Activated CD8-positive, alpha-beta memory T cell treated with anti-CD3 and anti-CD28 coated beads for 1 hour (primary cell): Measurements from ENCODE around the gene PML.

Source experiments
- DNase-seq, 2 donors: peaks; one replicate each; pipeline ENCODE4 v3.0.0-alpha.2; 2020; ENCODE audit warnings: low read depth in 1 of 2; ENCODE audit errors: extremely low read depth in 1 of 2

Gene PML

DNA sequence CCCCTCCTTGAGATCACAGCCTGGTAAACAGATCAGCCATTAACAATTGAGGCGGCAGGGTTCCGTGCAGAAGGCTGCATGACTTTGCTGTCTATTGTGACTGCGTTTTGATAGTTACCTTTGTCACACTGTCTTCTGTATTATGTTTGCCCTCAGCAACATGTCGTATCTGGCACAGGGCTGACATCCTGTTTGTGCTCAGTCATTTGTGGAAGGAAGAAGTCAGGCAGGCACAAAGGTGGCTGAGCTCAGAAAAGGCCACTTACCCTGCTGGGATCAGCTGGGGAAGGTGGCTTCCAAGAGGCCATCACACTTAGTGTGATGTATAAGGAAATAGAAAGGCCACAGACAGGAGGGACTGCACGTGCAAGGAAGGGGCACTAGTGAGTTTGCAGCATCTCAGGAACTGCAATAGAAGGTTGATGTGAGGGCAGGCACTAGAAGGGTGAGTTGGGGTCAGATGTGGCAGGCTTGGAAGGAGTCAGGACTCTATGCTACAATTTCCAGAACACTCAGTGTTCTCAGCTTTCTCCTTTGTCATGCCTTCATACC lies 13.4 kb downstream of the PML start:
- DNase-seq, result no peak

DNA sequence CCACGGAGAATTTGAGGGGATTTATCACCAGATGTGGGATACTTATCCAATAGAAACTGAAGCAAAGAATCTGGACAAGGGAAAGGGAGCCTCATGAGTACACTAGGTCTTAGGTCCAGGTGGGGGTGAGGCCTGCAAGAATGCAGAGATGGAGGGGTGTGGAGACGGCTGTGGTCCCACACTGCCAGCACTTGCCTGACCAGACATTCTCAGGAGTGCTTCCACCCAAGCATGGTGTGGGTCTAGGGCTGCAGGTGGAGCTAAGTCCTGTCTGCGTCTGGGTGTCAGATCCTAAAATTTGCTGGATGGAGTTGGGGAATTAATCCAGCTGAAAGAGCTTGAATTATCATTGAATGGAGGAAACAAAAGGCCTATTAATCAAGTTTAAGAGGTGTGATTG lies 14.4 kb downstream of the PML start:
- no peak for DNase-seq

DNA sequence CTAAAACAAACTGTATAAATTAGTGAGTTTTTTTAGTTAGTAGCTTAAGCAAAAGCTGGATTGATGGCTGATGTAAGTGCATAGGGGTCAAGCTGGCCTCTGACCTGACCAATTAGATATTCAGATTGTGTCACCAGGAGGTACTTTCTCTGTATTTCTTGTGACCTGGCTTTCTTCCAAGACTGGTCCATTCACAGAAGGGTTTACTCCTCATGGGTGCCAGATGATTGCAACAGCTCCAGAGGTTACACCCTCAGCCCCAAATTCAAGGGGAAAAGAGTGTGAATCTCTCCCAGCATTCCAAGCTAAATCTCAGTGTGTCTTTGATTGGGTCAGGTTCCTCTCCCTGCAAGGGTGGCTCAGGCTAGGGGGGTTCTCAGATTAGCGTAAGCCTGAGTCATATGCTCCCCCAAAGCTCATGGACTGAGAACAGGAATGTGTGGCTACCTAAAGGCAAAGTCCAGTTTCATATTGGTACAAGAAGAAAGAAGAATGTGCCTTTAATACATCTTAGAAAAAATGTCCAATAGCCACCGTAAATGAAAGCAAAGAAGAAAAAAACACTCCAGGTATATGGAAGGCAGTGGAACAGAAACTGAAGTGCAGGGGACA lies 16.5 kb downstream of the PML start:
- no peak for DNase-seq

GRCh38 chr15:74011610-74012009 lies 17.1 kb downstream of the PML start:
- DNase-seq, result no peak

DNA sequence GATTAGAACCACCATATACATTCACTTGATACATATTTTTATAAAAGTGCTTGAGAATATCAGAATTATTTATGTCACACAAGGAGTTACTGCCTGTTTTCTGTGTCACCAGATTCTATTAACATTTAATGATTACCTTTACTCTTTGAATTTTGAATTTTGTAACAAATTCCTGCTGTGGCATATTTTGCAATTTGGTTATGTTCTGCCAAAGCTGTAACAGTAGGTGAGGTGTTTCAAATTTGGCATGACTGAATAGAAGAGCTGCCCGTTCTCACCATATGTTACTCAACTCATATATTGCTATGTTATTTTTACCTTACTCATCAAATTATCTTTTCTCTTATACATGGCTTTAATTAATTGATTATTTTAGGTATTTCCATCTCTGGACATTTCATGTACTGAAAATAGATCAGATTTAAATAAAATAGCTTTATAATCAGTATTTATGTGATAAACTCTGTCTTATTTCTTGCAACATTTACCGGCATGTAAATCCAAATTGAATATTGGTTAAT lies 18.9 kb downstream of the PML start:
- DNase-seq, result no peak

- no peak for DNase-seq
These were observed 25.2 kb downstream of the PML start for GRCh38 chr15:74019734-74020133.

DNA sequence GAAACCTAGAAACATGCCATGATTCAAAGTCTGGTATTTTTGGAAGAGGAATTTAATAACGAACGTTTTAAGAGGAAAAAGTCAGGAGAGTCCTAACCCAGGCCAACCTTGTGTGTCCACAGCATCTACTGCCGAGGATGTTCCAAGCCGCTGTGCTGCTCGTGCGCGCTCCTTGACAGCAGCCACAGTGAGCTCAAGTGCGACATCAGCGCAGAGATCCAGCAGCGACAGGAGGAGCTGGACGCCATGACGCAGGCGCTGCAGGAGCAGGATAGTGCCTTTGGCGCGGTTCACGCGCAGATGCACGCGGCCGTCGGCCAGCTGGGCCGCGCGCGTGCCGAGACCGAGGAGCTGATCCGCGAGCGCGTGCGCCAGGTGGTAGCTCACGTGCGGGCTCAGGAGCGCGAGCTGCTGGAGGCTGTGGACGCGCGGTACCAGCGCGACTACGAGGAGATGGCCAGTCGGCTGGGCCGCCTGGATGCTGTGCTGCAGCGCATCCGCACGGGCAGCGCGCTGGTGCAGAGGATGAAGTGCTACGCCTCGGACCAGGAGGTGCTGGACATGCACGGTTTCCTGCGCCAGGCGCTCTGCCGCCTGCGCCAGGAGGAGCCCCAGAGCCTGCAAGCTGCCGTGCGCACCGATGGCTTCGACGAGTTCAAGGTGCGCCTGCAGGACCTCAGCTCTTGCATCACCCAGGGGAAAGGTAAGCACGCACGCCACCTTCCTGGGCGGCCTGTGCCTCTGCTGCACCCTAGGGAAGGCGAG lies 28.4 kb downstream of the PML start:
- DNase-seq, result no peak

DNA sequence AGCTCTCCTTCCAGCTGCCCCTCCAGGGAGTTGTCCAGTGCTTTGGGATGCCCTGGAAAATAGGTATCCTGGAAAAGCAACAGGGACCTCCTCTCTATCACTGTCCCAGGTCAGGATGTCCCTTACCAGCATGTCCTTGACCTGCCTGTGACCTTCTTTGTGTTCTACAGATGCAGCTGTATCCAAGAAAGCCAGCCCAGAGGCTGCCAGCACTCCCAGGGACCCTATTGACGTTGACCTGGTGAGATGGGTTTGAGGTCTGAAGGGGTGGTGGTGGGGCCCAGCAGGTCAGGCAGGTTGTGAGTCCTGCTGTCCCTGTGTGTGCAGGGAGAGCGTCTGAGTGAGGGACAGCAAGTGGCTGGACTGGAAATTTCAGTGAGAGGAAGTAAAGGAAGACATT lies 30.2 kb downstream of the PML start:
- no peak for DNase-seq

DNA sequence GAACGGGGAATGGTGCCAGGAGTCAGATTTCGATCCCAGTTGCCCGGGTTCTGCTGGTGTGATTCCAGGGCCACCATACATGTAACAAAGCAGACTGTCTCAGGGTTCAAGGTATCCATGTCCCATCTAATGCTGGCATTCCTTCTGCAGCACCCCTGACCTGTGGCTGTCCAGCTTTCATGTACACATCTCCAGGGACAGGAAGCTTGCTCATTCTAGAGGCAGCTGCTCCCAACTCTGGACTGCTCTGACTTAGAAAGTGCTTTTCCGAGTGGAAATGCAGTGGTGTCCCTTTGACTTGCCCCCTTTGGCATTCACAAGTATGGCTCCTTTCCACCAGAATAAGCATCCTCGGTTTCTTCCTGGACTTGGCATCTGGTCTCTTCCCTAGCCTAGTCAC lies 30.9 kb downstream of the PML start:
- no peak for DNase-seq

- DNase-seq, result no peak
These were observed 33.2 kb downstream of the PML start for GRCh38 chr15:74027688-74028087.

- DNase-seq, result no peak
These were observed 34.1 kb downstream of the PML start for GRCh38 chr15:74028646-74029045.

DNA sequence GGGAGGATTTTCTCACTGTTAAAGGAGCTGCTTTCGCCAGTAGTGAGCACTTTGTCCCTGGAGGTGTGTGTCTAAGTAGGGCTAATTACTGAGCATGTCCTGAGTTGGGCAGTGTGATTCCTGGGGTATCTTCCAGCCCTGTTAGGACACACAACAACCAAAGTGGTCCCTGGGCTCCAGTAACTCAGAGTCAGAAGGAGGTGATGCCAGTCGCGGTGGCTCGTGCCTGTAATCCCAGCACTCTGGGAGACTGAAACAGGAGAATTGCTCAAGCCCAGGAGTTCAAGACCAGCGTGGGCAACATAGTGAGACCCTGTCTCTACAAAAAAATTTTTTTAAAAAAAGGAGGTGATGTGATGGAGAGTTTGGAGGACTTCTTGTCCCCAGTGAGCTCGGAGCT lies 37.5 kb downstream of the PML start:
- DNase-seq, result no peak

DNA sequence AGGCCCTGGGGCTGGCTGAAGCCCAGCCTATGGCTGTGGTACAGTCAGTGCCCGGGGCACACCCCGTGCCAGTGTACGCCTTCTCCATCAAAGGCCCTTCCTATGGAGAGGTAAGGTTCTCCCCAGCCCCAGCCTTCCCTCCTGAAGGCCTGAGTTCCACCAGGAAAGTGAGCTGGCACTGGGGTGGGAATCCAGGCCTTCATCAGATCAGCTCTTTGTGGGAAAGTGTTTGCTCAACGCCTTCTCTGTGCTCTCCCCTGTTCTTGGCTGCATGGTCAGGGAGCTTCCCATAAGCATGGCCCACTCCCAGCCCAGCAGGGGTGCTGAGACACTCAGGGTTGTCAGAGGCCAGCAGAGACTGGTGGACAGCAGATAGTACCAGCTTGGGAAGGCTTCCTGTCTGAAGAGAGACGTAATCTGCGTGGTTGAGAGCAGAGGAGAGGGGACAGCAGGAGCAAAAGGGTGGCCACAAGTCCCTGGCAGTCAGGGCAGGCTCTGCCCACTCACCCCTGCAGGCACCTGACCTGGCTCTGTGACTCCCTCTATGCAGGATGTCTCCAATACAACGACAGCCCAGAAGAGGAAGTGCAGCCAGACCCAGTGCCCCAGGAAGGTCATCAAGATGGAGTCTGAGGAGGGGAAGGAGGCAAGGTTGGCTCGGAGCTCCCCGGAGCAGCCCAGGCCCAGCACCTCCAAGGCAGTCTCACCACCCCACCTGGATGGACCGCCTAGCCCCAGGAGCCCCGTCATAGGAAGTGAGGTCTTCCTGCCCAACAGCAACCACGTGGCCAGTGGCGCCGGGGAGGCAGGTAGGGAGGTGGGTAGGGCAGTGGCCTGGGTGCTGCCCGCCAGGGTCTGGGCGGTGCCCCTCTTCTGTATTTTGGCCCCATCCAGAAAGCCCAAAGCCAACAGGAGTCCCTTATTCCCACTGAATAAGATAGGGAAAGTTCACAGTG lies 38.4 kb downstream of the PML start:
- DNase-seq, result no peak

- DNase-seq, result no peak
These were observed 39.8 kb downstream of the PML start for GRCh38 chr15:74034206-74034755.

DNA sequence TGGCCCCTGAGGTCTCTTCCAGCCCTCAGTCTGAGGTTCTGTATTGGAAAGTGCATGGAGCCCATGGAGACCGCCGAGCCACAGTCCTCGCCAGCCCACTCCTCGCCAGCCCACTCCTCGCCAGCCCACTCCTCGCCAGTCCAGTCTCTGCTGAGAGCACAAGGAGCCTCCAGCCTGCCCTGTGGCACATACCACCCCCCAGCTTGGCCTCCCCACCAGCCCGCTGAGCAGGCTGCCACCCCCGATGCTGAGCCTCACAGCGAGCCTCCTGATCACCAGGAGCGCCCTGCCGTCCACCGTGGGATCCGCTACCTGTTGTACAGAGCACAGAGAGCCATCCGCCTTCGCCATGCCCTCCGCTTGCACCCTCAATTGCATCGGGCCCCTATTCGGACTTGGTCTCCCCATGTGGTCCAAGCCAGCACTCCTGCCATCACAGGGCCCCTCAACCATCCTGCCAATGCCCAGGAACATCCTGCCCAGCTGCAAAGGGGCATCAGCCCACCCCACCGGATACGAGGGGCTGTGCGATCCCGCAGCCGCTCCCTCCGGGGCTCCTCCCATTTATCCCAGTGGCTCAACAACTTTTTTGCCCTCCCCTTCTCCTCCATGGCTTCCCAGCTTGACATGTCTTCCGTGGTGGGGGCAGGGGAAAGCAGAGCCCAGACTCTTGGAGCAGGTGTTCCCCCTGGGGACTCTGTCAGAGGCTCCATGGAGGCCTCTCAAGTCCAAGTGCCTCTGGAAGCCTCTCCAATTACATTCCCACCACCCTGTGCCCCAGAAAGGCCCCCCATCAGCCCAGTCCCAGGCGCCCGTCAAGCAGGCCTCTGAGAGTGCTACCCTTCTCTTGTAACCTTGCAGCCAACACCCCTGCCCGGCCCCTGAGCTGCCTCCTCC lies 40.9 kb downstream of the PML start:
- no peak for DNase-seq

DNA sequence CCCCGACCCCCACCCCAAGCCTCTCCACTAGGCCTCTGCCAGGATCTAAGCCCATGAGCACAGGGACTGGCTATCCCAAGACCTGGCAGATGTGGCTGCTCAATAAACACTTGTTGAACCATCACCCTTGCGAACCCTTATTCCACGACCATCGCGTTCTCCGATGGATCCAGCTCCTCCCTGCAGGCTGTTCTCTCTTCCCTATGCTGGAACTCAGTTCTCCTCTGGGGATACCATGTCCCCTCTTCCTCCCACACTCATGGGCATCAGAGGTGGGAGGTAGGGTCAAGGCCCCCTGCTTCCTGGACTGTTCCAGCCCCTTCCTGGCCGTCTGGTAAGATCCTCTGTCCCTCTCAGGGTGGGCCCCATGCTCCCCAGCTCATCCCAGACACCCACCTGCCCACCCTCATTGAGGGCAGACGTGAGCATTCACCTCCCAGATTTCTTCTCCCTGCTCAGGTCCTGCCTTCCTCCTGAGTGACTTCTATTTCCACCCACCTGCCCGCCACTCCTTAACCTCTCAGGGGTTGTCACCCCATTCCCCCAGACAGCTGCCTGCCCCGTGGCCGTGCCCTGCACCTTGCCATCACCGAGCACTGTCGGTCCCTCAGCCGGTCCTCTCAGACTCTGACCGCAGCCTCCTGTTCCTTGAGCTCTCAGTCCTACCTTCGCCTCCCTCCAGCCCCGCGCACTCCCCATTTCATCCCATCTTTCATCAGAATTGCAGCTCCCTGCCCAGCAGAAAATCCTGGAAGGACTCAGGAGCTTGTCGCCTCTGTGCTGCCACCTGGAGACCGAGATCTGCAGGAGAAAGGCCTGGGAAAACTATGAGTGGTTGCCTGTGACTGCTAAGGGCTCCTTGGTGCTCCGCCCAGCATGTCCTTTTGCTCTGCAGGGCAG lies 42.0 kb downstream of the PML start:
- no peak for DNase-seq

DNA sequence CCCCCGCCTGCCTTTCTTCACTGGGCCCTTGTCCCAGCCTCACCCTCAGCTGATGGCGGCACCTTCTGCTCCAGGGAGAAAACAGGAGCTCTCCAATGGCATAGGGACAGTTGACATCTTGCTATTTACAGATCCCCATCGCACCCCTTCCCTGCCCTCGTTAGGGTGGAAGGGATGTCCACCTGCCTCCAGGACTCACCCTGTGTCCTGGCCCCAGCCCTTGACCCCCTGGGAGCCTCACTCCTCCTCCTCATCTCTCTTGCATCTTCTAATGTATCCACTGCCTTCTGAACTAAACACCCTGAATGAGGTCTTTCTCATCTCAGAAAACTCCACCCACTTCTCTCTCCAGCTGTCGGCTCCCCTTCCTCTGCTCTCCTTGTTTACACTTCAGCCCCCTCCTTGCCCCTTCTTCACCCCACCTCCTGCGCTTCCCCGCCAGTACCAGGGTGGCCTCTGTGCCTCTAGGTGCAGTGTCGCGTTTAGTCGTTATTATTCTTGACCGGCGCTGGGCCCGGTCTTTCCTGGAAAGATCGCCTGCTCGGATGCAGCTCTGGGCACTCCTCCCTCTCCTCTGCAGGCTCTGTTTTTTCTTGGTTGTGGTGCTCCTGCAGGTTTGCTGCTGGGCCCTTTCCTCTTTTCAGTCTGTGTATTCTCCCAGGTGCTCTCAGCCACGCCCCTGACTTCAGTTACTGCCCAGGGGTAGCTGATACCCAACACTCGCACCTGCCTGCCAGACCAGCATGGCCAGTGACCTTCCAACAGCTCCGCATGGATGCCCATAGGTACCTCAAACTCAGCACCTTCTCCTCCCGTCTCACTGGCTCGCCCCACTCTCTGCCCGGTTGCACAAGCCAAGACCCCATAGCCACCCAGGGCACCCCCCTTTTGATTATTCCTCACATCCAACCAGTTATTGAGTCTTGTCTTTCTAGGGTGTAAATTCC lies 42.9 kb downstream of the PML start:
- DNase-seq, result no peak
